SK-N-SH (cell line): ENCODE measurements around the gene CENPX.

Experiments
- EZH2phosphoT487 ChIP-seq: fragments of 200-600 bp; sonication (generic); IDR thresholded peaks from 2 replicates; pipeline ENCODE4 v1.6.1; 2017; ENCODE audit warnings: low read depth, mixed run types, mild to moderate bottlenecking, antibody characterized with exemption, moderate library complexity, borderline replicate concordance
- FOXJ3 ChIP-seq: sonication (generic); formaldehyde crosslinking; IDR thresholded peaks from 2 replicates; pipeline ENCODE4 v1.5.1; 2020; ENCODE audit warnings: mild to moderate bottlenecking, missing genetic modification reagents
- GATA2 ChIP-seq: sonication (generic); formaldehyde crosslinking; IDR thresholded peaks from 2 replicates; pipeline ENCODE4 v1.5.0; 2020; ENCODE audit warnings: mild to moderate bottlenecking, missing genetic modification reagents
- MXI1 ChIP-seq: IDR thresholded peaks from 2 replicates; pipeline ENCODE4 v1.6.1; 2012; ENCODE audit warnings: mild to moderate bottlenecking, low read depth, low read length, improper control_type of control experiment
- NRF1 ChIP-seq: IDR thresholded peaks from 2 replicates; pipeline ENCODE4 v1.6.1; 2012; ENCODE audit warnings: low read depth, mild to moderate bottlenecking, low read length
- RFX5 ChIP-seq: IDR thresholded peaks from 2 replicates; pipeline ENCODE4 v1.6.1; 2012; ENCODE audit warnings: mild to moderate bottlenecking, improper control_type of control experiment, low read length
- SIN3A ChIP-seq: IDR thresholded peaks from 2 replicates; pipeline ENCODE4 v1.6.1; 2012; ENCODE audit warnings: low read depth, mild to moderate bottlenecking, low read length, moderate library complexity, borderline replicate concordance
- TEAD4 ChIP-seq: IDR thresholded peaks from 2 replicates; pipeline ENCODE4 v1.4.0; 2012; ENCODE audit warnings: mild to moderate bottlenecking, borderline replicate concordance; ENCODE audit not compliant: insufficient read depth
- TF ChIP-seq, protein P1 (sequence below): IDR thresholded peaks from 2 replicates; pipeline ENCODE4 v1.4.0; 2012; ENCODE audit warnings: low read depth
- TF ChIP-seq, protein P2 (sequence below): fragments of 200-600 bp; sonication (generic); IDR thresholded peaks from 2 replicates; pipeline ENCODE4 v1.6.1; 2017; ENCODE audit warnings: antibody characterized with exemption, mild to moderate bottlenecking, moderate library complexity
- TF ChIP-seq, protein P3 (sequence below): IDR thresholded peaks from 2 replicates; pipeline ENCODE4 v1.6.1; 2012; ENCODE audit warnings: mild to moderate bottlenecking, low read depth, low read length, moderate library complexity

DNA sequence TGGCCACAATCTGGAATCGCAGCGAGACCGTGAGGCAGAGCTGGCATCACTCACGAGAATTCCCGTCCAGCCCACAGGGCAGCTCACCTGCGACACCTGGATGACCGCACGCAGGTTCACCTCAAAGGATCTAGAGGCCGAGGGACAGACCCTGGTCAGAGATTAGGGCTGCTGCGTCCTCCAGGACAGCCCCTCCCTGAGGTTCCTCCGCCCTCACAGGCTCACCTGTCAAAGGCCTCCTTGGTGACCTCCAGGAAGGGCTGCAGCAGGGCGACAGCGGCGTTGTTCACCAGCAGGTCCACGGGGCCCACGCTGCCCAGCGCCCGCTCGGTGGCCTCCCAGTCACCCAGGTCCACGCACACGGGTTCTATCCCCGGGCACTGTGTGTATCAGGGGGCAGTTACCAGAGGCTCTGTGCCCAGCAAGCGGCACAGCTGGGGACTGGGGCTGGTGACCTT, 14.0 kb upstream of the CENPX start:
- TF ChIP-seq TEAD4 (no peak), FOXJ3 (CRISPR knock-in tag) (no peak), GATA2 (CRISPR knock-in tag) (no peak), EZH2phosphoT487 (no peak), MXI1 (no peak), NRF1 (no peak), RFX5 (no peak), SIN3A (no peak)
- TF ChIP-seq, protein P1, sequence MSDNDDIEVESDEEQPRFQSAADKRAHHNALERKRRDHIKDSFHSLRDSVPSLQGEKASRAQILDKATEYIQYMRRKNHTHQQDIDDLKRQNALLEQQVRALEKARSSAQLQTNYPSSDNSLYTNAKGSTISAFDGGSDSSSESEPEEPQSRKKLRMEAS: no peak
- TF ChIP-seq, protein P2, sequence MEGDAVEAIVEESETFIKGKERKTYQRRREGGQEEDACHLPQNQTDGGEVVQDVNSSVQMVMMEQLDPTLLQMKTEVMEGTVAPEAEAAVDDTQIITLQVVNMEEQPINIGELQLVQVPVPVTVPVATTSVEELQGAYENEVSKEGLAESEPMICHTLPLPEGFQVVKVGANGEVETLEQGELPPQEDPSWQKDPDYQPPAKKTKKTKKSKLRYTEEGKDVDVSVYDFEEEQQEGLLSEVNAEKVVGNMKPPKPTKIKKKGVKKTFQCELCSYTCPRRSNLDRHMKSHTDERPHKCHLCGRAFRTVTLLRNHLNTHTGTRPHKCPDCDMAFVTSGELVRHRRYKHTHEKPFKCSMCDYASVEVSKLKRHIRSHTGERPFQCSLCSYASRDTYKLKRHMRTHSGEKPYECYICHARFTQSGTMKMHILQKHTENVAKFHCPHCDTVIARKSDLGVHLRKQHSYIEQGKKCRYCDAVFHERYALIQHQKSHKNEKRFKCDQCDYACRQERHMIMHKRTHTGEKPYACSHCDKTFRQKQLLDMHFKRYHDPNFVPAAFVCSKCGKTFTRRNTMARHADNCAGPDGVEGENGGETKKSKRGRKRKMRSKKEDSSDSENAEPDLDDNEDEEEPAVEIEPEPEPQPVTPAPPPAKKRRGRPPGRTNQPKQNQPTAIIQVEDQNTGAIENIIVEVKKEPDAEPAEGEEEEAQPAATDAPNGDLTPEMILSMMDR: no peak
- TF ChIP-seq, protein P3, sequence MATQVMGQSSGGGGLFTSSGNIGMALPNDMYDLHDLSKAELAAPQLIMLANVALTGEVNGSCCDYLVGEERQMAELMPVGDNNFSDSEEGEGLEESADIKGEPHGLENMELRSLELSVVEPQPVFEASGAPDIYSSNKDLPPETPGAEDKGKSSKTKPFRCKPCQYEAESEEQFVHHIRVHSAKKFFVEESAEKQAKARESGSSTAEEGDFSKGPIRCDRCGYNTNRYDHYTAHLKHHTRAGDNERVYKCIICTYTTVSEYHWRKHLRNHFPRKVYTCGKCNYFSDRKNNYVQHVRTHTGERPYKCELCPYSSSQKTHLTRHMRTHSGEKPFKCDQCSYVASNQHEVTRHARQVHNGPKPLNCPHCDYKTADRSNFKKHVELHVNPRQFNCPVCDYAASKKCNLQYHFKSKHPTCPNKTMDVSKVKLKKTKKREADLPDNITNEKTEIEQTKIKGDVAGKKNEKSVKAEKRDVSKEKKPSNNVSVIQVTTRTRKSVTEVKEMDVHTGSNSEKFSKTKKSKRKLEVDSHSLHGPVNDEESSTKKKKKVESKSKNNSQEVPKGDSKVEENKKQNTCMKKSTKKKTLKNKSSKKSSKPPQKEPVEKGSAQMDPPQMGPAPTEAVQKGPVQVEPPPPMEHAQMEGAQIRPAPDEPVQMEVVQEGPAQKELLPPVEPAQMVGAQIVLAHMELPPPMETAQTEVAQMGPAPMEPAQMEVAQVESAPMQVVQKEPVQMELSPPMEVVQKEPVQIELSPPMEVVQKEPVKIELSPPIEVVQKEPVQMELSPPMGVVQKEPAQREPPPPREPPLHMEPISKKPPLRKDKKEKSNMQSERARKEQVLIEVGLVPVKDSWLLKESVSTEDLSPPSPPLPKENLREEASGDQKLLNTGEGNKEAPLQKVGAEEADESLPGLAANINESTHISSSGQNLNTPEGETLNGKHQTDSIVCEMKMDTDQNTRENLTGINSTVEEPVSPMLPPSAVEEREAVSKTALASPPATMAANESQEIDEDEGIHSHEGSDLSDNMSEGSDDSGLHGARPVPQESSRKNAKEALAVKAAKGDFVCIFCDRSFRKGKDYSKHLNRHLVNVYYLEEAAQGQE: 0 out of 2 replicates have a peak, but pooled peaks have one; percentile 14
